HCT116 (cell line): ENCODE measurements around the gene HMGN1. TPM values are rescaled to one million over a fixed set of nuclear protein-coding genes. Genes with fewer than 3 reads are reported as not detected.

Experiments used
- ATAC-seq: fragments of 200-7000 bp; cut with Tn5 transposase; 2 replicates; pipeline ENCODE4 v1.9.1; 2020; ENCODE audit warnings: mild to moderate bottlenecking, moderate library complexity
- BruUV-seq: library from RNA; stranded (reverse); fragments of 400-500 nt; replicated peaks from 2 replicates; lab custom pipeline; 2021; lab: Mats Ljungman, UMichigan
- CTCF ChIA-PET: fragments of 300-600 bp; sonication (Branson Sonifier 250); formaldehyde crosslinking; loops from one replicate; lab custom pipeline; 2021; ENCODE audit warnings: antibody characterized with exemption; lab: Charles Lee
- POLR2A ChIA-PET: fragments of 300-600, 350-600 bp; sonication (Branson Sonifier 250); formaldehyde crosslinking; loops from one replicate; lab custom pipeline; 2021; ENCODE audit warnings: antibody characterized with exemption; lab: Charles Lee
- RAD21 ChIA-PET, 2 experiments: fragments of 300-600 bp; sonication (Branson Sonifier 250); formaldehyde crosslinking; loops; one replicate each; lab custom pipeline; 2023; ENCODE audit warnings: low total read pairs in 2 of 2; ENCODE audit not compliant: uncharacterized antibody in 2 of 2, unreplicated experiment in 2 of 2, low non-redundant PET in 1 of 2; lab: Charles Lee
- DNase-seq: peaks from one replicate; pipeline ENCODE4 v3.0.0-alpha.2; 2010; ENCODE audit warnings: low read depth, low spot score
- H2AFZ ChIP-seq: fragments of 200-600 bp; shearing (Covaris generic), sonication (generic); 2 replicates; pipeline ENCODE4 v1.6.1; 2017; ENCODE audit warnings: low read depth, mixed run types, mixed read lengths, antibody characterized with exemption, low read length; ENCODE audit not compliant: poor library complexity, severe bottlenecking
- H3K27ac ChIP-seq: 2 replicates; pipeline ENCODE4 v1.5.1; 2012; ENCODE audit warnings: low read depth, low read length
- H3K27me3 ChIP-seq: fragments of 200-600 bp; sonication (generic); 2 replicates; pipeline ENCODE4 v1.6.1; 2016; ENCODE audit warnings: mixed run types, low read length, mixed read lengths; ENCODE audit not compliant: insufficient read depth
- H3K36me3 ChIP-seq, 2 experiments: fragments of 200-500 bp in 1 of 2; fragments of 200-600 bp in 1 of 2; sonication (Bioruptor generic) in 1 of 2; sonication (generic) in 1 of 2; 2 replicates each; pipeline versions ENCODE4 v1.5.1 to v1.6.1; 2014 to 2016; ENCODE audit warnings: low read length in 2 of 2, inconsistent platforms in 1 of 2, mixed read lengths in 1 of 2, mixed run types in 1 of 2; ENCODE audit not compliant: insufficient read depth in 2 of 2, control insufficient read depth in 1 of 2
- H3K4me1 ChIP-seq, 2 experiments: fragments of 200-600 bp in 1 of 2; sonication (generic) in 1 of 2; 2 replicates each; pipeline versions ENCODE4 v1.5.1 to v1.6.1; 2012 to 2017; ENCODE audit warnings: low read length in 2 of 2, inconsistent platforms in 1 of 2, mild to moderate bottlenecking in 1 of 2, mixed read lengths in 1 of 2, mixed run types in 1 of 2, moderate library complexity in 1 of 2; ENCODE audit not compliant: insufficient read depth in 2 of 2, control insufficient read depth in 1 of 2
- H3K4me2 ChIP-seq: fragments of 200-600 bp; sonication (generic); 2 replicates; pipeline ENCODE4 v1.6.1; 2017; ENCODE audit warnings: mixed run types, low read length, mixed read lengths
- H3K4me3 ChIP-seq, 2 experiments: fragments of 200-600 bp in 1 of 2; sonication (generic) in 1 of 2; replicated peaks in 1 of 2; 2 replicates each; pipeline ENCODE4 v1.5.1; 2011 to 2016; ENCODE audit warnings: low read length in 2 of 2, control low read depth in 1 of 2, low read depth in 1 of 2, mild to moderate bottlenecking in 1 of 2, mixed read lengths in 1 of 2, mixed run types in 1 of 2
- H3K79me2 ChIP-seq: fragments of 200-600 bp; sonication (generic); 2 replicates; pipeline ENCODE4 v1.6.1; 2017; ENCODE audit warnings: mild to moderate bottlenecking, mixed run types, low read length, moderate library complexity, mixed read lengths; ENCODE audit not compliant: insufficient read depth
- H3K9ac ChIP-seq: fragments of 200-600 bp; sonication (generic); 2 replicates; pipeline ENCODE4 v1.6.1; 2016; ENCODE audit warnings: low read length, mixed read lengths
- H3K9me2 ChIP-seq: fragments of 200-600 bp; sonication (generic), shearing (Covaris generic); 2 replicates; pipeline ENCODE4 v1.6.1; 2017; ENCODE audit warnings: mixed run types, mild to moderate bottlenecking, moderate library complexity; ENCODE audit not compliant: insufficient read depth
- H3K9me3 ChIP-seq, 2 experiments: fragments of 200-500 bp in 1 of 2; fragments of 200-600 bp in 1 of 2; sonication (Bioruptor generic) in 1 of 2; sonication (generic) in 1 of 2; 2 replicates each; pipeline ENCODE4 v1.6.1; 2014 to 2017; ENCODE audit warnings: low read length in 2 of 2, mixed read lengths in 2 of 2, inconsistent platforms in 1 of 2, low read depth in 1 of 2, mild to moderate bottlenecking in 1 of 2, mixed run types in 1 of 2, moderate library complexity in 1 of 2; ENCODE audit not compliant: control insufficient read depth in 1 of 2, insufficient read depth in 1 of 2
- H4K20me1 ChIP-seq: fragments of 200-600 bp; sonication (generic), shearing (Covaris generic); 2 replicates; pipeline ENCODE4 v1.6.1; 2017; ENCODE audit warnings: mixed run types, mild to moderate bottlenecking, moderate library complexity; ENCODE audit not compliant: insufficient read depth
- CBX3 ChIP-seq: IDR thresholded peaks from 2 replicates; pipeline ENCODE4 v1.6.1; 2012; ENCODE audit warnings: low read depth
- EGR1 ChIP-seq: IDR thresholded peaks from 2 replicates; pipeline ENCODE4 v1.6.1; 2012; ENCODE audit warnings: low read depth
- ELF1 ChIP-seq: IDR thresholded peaks from 2 replicates; pipeline ENCODE4 v1.6.1; 2012; ENCODE audit warnings: low read depth, borderline replicate concordance
- EZH2 ChIP-seq: fragments of 200-600 bp; sonication (generic); IDR thresholded peaks from 2 replicates; pipeline ENCODE4 v1.6.1; 2017; ENCODE audit warnings: antibody characterized with exemption, mixed run types
- EZH2phosphoT487 ChIP-seq: fragments of 200-600 bp; IDR thresholded peaks from 2 replicates; pipeline ENCODE4 v1.6.1; 2018; ENCODE audit warnings: antibody characterized with exemption, borderline replicate concordance
- FOSL1 ChIP-seq: IDR thresholded peaks from 2 replicates; pipeline ENCODE4 v1.6.1; 2012; ENCODE audit warnings: low read depth
- JUND ChIP-seq: IDR thresholded peaks from 2 replicates; pipeline ENCODE4 v1.6.1; 2012
- POLR2A ChIP-seq: IDR thresholded peaks from 2 replicates; pipeline ENCODE4 v1.7.0; 2011; ENCODE audit warnings: borderline replicate concordance; ENCODE audit not compliant: insufficient read depth, insufficient read length; ENCODE audit errors: extremely low read depth
- POLR2AphosphoS5 ChIP-seq: IDR thresholded peaks from 2 replicates; pipeline ENCODE4 v1.6.1; 2011; ENCODE audit warnings: mild to moderate bottlenecking, low read depth, low read length, moderate library complexity
- RAD21 ChIP-seq: IDR thresholded peaks from 2 replicates; pipeline ENCODE4 v1.6.1; 2012; ENCODE audit warnings: low read depth, mild to moderate bottlenecking
- SIN3A ChIP-seq: IDR thresholded peaks from 2 replicates; pipeline ENCODE4 v1.6.1; 2012; ENCODE audit warnings: low read depth
- SRF ChIP-seq: IDR thresholded peaks from 2 replicates; pipeline ENCODE4 v1.6.1; 2012; ENCODE audit warnings: low read depth
- TCF7L2 ChIP-seq: IDR thresholded peaks from 2 replicates; pipeline ENCODE4 v1.7.0; 2011; ENCODE audit warnings: borderline replicate concordance, inconsistent platforms; ENCODE audit not compliant: insufficient read depth, insufficient read length; ENCODE audit errors: extremely low read depth
- YY1 ChIP-seq: IDR thresholded peaks from 2 replicates; pipeline ENCODE4 v1.6.1; 2011; ENCODE audit warnings: low read length, low read depth, moderate library complexity, mild to moderate bottlenecking; ENCODE audit not compliant: insufficient replicate concordance; ENCODE audit errors: extremely low read depth
- ZFX ChIP-seq: fragments of 450-650 bp; IDR thresholded peaks from 2 replicates; pipeline ENCODE4 v1.6.1; 2017
- ZNF274 ChIP-seq: fragments of 200-500 bp; sonication (Bioruptor generic); IDR thresholded peaks from 2 replicates; pipeline ENCODE4 v1.6.1; 2014; ENCODE audit warnings: mild to moderate bottlenecking, low read depth, low read length, inconsistent platforms
- intact Hi-C: fragments of 100-400 bp; cut with micrococcal nuclease; formaldehyde crosslinking; loops from 2 replicates; pipeline ENCODE4 v1.10.0; 2022
- total RNA-seq: library from RNA; stranded (reverse); gene quantifications from one replicate; pipeline ENCODE4 v1.2.1, GENCODE V29; 2021; ENCODE audit not compliant: unreplicated experiment
- TF ChIP-seq, protein P1 (sequence below): IDR thresholded peaks from 2 replicates; pipeline ENCODE4 v1.6.1; 2012
- TF ChIP-seq, protein P2 (sequence below): IDR thresholded peaks from 2 replicates; pipeline ENCODE4 v1.6.1; 2012; ENCODE audit warnings: low read depth
- TF ChIP-seq, protein P3 (sequence below), 3 experiments: fragments of 200-600 bp in 1 of 3; sonication (generic) in 1 of 3; IDR thresholded peaks in 2 of 3; conservative IDR thresholded peaks in 1 of 3; 2 replicates each; pipeline ENCODE4 v1.5.1; 2012 to 2017; ENCODE audit warnings: low read depth in 2 of 3, low read length in 2 of 3, antibody characterized with exemption in 1 of 3, borderline replicate concordance in 1 of 3, control low read depth in 1 of 3, mild to moderate bottlenecking in 1 of 3, mixed read lengths in 1 of 3, mixed run types in 1 of 3, moderate library complexity in 1 of 3; ENCODE audit not compliant: insufficient read depth in 1 of 3
- TF ChIP-seq, protein P4 (sequence below): IDR thresholded peaks from 2 replicates; pipeline ENCODE4 v1.6.1; 2012

The HMGN1 gene
- total RNA-seq, 1 experiment from 2014 or later, result 399 TPM

DNA sequence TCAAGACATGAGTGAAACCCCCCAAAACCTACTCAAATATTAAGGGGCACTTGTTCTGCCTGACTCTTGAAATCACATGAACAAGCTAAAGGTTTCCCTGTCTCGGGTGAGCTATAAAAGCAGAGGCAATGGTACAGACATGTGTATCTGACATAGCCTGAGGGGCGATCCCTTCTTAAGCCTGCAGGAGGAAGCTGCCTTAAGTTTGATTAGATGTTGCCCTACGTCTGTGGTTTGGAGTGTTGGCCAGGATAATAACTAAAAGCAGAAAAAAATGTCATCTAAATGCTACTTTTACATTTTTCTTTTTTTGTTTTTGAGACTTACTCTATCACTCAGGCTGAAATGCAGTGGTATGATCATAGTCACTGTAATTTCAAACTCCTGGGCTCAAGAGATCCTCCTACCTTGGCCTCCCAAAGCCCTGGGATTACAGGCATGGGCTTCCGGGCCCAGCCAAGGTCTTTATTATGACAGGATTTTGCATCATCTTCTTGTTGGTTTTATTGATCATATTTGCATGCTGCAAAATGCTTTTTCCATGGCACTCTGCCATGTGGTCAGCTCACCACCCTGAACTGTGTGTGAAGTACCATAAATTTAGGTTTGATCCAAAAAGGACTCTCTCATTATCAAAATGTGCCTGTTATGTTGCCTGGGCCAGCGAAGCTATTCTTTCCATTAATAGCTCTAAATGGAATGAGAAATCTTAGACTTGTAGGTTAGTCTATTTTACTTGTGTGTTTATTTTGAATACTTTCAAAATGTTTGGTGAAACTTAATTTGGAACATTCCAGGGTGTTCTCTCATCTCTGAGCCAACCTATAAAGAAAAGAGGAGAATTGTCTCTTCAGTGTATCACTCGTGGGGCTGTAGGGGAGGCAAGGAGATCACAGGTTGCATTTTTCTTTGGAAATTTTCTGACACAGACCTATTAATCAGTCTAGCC, 15.0 kb upstream of the HMGN1 start:
- POLR2A ChIA-PET, result no interaction called here
- TF ChIP-seq EZH2phosphoT487, result no peak
- TF ChIP-seq YY1, result no peak
- TF ChIP-seq RAD21, result no peak
- no peak for TF ChIP-seq EZH2
- TF ChIP-seq, protein P1, sequence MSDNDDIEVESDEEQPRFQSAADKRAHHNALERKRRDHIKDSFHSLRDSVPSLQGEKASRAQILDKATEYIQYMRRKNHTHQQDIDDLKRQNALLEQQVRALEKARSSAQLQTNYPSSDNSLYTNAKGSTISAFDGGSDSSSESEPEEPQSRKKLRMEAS, result no peak
- TF ChIP-seq TCF7L2, result no peak
- no peak for TF ChIP-seq CBX3
- TF ChIP-seq, protein P2, sequence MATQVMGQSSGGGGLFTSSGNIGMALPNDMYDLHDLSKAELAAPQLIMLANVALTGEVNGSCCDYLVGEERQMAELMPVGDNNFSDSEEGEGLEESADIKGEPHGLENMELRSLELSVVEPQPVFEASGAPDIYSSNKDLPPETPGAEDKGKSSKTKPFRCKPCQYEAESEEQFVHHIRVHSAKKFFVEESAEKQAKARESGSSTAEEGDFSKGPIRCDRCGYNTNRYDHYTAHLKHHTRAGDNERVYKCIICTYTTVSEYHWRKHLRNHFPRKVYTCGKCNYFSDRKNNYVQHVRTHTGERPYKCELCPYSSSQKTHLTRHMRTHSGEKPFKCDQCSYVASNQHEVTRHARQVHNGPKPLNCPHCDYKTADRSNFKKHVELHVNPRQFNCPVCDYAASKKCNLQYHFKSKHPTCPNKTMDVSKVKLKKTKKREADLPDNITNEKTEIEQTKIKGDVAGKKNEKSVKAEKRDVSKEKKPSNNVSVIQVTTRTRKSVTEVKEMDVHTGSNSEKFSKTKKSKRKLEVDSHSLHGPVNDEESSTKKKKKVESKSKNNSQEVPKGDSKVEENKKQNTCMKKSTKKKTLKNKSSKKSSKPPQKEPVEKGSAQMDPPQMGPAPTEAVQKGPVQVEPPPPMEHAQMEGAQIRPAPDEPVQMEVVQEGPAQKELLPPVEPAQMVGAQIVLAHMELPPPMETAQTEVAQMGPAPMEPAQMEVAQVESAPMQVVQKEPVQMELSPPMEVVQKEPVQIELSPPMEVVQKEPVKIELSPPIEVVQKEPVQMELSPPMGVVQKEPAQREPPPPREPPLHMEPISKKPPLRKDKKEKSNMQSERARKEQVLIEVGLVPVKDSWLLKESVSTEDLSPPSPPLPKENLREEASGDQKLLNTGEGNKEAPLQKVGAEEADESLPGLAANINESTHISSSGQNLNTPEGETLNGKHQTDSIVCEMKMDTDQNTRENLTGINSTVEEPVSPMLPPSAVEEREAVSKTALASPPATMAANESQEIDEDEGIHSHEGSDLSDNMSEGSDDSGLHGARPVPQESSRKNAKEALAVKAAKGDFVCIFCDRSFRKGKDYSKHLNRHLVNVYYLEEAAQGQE, result no peak
- TF ChIP-seq SIN3A, result no peak
- TF ChIP-seq ZNF274, result no peak
- no peak for TF ChIP-seq JUND
- TF ChIP-seq, protein P3, sequence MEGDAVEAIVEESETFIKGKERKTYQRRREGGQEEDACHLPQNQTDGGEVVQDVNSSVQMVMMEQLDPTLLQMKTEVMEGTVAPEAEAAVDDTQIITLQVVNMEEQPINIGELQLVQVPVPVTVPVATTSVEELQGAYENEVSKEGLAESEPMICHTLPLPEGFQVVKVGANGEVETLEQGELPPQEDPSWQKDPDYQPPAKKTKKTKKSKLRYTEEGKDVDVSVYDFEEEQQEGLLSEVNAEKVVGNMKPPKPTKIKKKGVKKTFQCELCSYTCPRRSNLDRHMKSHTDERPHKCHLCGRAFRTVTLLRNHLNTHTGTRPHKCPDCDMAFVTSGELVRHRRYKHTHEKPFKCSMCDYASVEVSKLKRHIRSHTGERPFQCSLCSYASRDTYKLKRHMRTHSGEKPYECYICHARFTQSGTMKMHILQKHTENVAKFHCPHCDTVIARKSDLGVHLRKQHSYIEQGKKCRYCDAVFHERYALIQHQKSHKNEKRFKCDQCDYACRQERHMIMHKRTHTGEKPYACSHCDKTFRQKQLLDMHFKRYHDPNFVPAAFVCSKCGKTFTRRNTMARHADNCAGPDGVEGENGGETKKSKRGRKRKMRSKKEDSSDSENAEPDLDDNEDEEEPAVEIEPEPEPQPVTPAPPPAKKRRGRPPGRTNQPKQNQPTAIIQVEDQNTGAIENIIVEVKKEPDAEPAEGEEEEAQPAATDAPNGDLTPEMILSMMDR (IDR thresholded peaks at IDR 0.05 in 2 of 3, conservative IDR thresholded peaks at IDR 0.05 in 1 of 3; ENCODE audit: borderline replicate concordance in 1 of 3, insufficient read depth in 1 of 3, low read depth in 2 of 3, low read length in 2 of 3), result no peak
- no peak for TF ChIP-seq FOSL1
- TF ChIP-seq, protein P4, sequence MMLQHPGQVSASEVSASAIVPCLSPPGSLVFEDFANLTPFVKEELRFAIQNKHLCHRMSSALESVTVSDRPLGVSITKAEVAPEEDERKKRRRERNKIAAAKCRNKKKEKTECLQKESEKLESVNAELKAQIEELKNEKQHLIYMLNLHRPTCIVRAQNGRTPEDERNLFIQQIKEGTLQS, result no peak
- no peak for TF ChIP-seq ZFX
- TF ChIP-seq EGR1, result no peak
- TF ChIP-seq POLR2AphosphoS5, result no peak
- no peak for TF ChIP-seq SRF
- TF ChIP-seq POLR2A, result no peak
- no peak for TF ChIP-seq ELF1
- Histone ChIP-seq H3K4me1 (no peaks in the 10 kb centered on the region), H4K20me1 (no peaks in the 10 kb centered on the region), H3K9me3 (no peaks in the 10 kb centered on the region), H3K79me2 (no peaks in the 10 kb centered on the region), H3K4me2 (no peak overlapping the region), H3K9ac (no peak overlapping the region), H3K36me3 (no peaks in the 10 kb centered on the region), H3K9me2 (no peaks in the 10 kb centered on the region), H2AFZ (no peak overlapping the region), H3K27me3 (no peaks in the 10 kb centered on the region), H3K27ac (no peak overlapping the region), H3K4me3 (no peak overlapping the region)
- RAD21 ChIA-PET, result no interaction called here
- DNase-seq, result no peak
- CTCF ChIA-PET, result no interaction called here
- intact Hi-C loops, result no loop called here
- ATAC-seq, result no peak
- no TSS peak for BruUV-seq
